ENCODE data around the gene ANO4.
"Not testable (repeated sequence)": the region's sequence is repeated elsewhere in the genome, so short reads cannot be mapped to it uniquely, and the experiment has no call there.

The ANO4 gene

GRCh38 chr12:101089271-101089670 is 294.7 kb downstream of the ANO4 start:
- no peak for ATAC-seq
- no peak for TF ChIP-seq ZFP30 (CRISPR knock-in tag; IDR thresholded peaks at IDR 0.05)
- TF ChIP-seq, protein P1, sequence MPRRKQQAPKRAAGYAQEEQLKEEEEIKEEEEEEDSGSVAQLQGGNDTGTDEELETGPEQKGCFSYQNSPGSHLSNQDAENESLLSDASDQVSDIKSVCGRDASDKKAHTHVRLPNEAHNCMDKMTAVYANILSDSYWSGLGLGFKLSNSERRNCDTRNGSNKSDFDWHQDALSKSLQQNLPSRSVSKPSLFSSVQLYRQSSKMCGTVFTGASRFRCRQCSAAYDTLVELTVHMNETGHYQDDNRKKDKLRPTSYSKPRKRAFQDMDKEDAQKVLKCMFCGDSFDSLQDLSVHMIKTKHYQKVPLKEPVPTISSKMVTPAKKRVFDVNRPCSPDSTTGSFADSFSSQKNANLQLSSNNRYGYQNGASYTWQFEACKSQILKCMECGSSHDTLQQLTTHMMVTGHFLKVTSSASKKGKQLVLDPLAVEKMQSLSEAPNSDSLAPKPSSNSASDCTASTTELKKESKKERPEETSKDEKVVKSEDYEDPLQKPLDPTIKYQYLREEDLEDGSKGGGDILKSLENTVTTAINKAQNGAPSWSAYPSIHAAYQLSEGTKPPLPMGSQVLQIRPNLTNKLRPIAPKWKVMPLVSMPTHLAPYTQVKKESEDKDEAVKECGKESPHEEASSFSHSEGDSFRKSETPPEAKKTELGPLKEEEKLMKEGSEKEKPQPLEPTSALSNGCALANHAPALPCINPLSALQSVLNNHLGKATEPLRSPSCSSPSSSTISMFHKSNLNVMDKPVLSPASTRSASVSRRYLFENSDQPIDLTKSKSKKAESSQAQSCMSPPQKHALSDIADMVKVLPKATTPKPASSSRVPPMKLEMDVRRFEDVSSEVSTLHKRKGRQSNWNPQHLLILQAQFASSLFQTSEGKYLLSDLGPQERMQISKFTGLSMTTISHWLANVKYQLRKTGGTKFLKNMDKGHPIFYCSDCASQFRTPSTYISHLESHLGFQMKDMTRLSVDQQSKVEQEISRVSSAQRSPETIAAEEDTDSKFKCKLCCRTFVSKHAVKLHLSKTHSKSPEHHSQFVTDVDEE (CRISPR knock-in tag; IDR thresholded peaks at IDR 0.05) = no peak
- TF ChIP-seq ZNF565 (CRISPR knock-in tag; conservative IDR thresholded peaks at IDR 0.05; ENCODE audit: low read depth) = no peak
- TF ChIP-seq ARNTL (CRISPR knock-in tag; IDR thresholded peaks at IDR 0.05; ENCODE audit: borderline replicate concordance, low read depth) = no peak
- TF ChIP-seq CSDC2 (CRISPR knock-in tag; IDR thresholded peaks at IDR 0.05) = no peak
- TF ChIP-seq ZNF70 (CRISPR knock-in tag; IDR thresholded peaks at IDR 0.05) = no peak
- no peak for TF ChIP-seq ZNF8 (CRISPR knock-in tag; IDR thresholded peaks at IDR 0.05)
- TF ChIP-seq, protein P2, sequence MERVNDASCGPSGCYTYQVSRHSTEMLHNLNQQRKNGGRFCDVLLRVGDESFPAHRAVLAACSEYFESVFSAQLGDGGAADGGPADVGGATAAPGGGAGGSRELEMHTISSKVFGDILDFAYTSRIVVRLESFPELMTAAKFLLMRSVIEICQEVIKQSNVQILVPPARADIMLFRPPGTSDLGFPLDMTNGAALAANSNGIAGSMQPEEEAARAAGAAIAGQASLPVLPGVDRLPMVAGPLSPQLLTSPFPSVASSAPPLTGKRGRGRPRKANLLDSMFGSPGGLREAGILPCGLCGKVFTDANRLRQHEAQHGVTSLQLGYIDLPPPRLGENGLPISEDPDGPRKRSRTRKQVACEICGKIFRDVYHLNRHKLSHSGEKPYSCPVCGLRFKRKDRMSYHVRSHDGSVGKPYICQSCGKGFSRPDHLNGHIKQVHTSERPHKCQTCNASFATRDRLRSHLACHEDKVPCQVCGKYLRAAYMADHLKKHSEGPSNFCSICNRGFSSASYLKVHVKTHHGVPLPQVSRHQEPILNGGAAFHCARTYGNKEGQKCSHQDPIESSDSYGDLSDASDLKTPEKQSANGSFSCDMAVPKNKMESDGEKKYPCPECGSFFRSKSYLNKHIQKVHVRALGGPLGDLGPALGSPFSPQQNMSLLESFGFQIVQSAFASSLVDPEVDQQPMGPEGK (CRISPR knock-in tag; IDR thresholded peaks at IDR 0.05; ENCODE audit: borderline replicate concordance) = no peak
- no peak for TF ChIP-seq ESRRG (CRISPR knock-in tag; IDR thresholded peaks at IDR 0.05)
- no peak for TF ChIP-seq BACH2 (CRISPR knock-in tag; IDR thresholded peaks at IDR 0.05; ENCODE audit: borderline replicate concordance)
- no peak for TF ChIP-seq ZC3H10 (CRISPR knock-in tag; IDR thresholded peaks at IDR 0.05)
- TF ChIP-seq, protein P3, sequence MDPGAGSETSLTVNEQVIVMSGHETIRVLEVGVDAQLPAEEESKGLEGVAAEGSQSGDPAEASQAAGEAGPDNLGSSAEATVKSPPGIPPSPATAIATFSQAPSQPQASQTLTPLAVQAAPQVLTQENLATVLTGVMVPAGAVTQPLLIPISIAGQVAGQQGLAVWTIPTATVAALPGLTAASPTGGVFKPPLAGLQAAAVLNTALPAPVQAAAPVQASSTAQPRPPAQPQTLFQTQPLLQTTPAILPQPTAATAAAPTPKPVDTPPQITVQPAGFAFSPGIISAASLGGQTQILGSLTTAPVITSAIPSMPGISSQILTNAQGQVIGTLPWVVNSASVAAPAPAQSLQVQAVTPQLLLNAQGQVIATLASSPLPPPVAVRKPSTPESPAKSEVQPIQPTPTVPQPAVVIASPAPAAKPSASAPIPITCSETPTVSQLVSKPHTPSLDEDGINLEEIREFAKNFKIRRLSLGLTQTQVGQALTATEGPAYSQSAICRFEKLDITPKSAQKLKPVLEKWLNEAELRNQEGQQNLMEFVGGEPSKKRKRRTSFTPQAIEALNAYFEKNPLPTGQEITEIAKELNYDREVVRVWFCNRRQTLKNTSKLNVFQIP (CRISPR knock-in tag; IDR thresholded peaks at IDR 0.05; ENCODE audit: borderline replicate concordance, low read depth) = no peak
- TF ChIP-seq ZFP3 (CRISPR knock-in tag; IDR thresholded peaks at IDR 0.05) = no peak
- no peak for TF ChIP-seq PPARA (CRISPR knock-in tag; IDR thresholded peaks at IDR 0.05; ENCODE audit: borderline replicate concordance)
- TF ChIP-seq OSR1 (CRISPR knock-in tag; IDR thresholded peaks at IDR 0.05) = no peak
- no peak for TF ChIP-seq SNAI2 (CRISPR knock-in tag; IDR thresholded peaks at IDR 0.05)

DNA sequence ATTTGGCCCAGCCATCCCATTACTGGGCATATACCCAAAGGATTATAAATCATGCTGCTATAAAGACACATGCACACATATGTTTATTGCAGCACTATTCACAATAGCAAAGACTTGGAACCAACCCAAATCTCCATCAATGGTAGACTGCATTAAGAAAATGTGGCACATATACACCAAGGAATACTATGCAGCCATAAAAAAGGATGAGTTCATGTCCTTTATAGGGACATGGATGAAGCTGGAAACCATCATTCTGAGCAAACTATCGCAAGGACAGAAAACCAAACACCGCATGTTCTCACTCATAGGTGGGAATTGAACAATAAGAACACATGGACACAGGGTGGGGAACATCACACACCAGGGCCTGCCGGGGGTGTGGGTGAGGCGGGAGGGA is 295.6 kb downstream of the ANO4 start:
- ATAC-seq = not testable (repeated sequence)

GRCh38 chr12:101097829-101098580 is 303.4 kb downstream of the ANO4 start:
- no peak for ATAC-seq
- TF ChIP-seq ISL1 (CRISPR knock-in tag; IDR thresholded peaks at IDR 0.05) = no peak
- no peak for TF ChIP-seq SNAI2 (CRISPR knock-in tag; IDR thresholded peaks at IDR 0.05)

- ATAC-seq = no peak
- TF ChIP-seq, protein P3 (CRISPR knock-in tag; IDR thresholded peaks at IDR 0.05; ENCODE audit: borderline replicate concordance, low read depth) = no peak
- TF ChIP-seq OSR1 (CRISPR knock-in tag; IDR thresholded peaks at IDR 0.05) = no peak
- no peak for TF ChIP-seq PPARA (CRISPR knock-in tag; IDR thresholded peaks at IDR 0.05; ENCODE audit: borderline replicate concordance)
- no peak for TF ChIP-seq ZFP30 (CRISPR knock-in tag; IDR thresholded peaks at IDR 0.05)
- no peak for TF ChIP-seq SNAI2 (CRISPR knock-in tag; IDR thresholded peaks at IDR 0.05)
Observed at GRCh38 chr12:101107032-101107763, 312.6 kb downstream of the ANO4 start.
